ENCODE results near the gene SEMA5A. TPM values are rescaled to one million over a fixed set of nuclear protein-coding genes. Genes with fewer than 3 reads are reported as not detected.

Gene SEMA5A
- total RNA-seq, 1 donor: under 0.01 TPM

DNA sequence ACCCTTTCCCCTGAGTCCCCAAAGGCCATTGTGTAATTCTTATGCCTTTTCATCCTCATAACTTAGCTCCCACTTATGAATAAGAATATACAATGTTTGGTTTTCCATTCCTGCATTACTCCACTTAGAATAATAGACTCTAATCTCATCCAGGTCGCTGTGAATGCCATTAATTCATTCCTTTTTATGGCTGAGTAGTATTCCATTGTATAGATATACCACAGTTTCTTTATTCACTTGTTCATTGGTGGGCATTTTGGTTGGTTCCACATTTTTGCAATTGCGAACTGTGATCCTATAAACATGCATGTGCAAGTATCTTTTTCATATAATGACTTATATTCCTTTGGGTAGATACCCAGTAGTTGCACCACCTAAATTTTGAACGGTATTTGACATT is 101.5 kb downstream of the SEMA5A start:
- DNase-seq (ENCODE audit: low read depth in 2 of 3, low spot score in 2 of 3): no peak

DNA sequence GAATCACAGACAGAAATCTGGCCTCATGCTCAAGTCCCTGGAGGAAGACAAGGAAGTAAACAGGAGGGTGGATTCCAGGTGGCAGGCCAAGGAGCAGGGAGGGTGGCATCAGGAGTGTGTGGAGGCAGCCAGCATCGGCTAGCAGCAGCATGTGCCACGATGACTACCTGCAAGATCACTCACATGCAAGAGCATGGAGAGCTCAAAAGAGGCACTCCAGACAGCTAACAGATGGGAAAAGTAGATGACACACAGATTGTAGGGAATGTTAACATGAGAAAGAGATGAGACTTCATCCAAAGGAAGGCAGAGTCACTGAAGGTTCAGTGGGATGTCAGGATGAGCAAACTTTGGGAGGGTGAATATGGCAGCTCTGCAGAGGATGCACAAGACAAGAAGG is 104.3 kb downstream of the SEMA5A start:
- no peak for DNase-seq (ENCODE audit: low read depth in 2 of 3, low spot score in 2 of 3)

DNA sequence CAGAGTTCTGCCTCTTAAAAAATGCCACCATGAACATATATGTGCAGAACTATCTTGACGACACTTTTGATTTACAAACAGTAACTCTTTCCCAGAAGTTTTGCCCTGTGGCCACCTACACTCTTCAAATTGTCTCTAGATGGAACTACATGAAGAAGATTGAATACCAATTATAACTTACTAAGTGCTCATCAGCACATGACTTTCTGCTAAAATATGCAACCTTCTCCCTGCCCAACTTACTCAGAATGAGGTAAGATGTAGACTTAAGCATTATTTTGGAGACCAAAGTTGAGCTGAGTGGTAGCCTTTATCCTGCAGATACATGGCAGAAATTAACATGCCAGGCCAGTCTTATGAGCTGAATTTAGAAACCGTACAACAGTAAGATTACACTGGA is 105.4 kb downstream of the SEMA5A start:
- DNase-seq (ENCODE audit: low read depth in 2 of 3, low spot score in 2 of 3): no peak

DNA sequence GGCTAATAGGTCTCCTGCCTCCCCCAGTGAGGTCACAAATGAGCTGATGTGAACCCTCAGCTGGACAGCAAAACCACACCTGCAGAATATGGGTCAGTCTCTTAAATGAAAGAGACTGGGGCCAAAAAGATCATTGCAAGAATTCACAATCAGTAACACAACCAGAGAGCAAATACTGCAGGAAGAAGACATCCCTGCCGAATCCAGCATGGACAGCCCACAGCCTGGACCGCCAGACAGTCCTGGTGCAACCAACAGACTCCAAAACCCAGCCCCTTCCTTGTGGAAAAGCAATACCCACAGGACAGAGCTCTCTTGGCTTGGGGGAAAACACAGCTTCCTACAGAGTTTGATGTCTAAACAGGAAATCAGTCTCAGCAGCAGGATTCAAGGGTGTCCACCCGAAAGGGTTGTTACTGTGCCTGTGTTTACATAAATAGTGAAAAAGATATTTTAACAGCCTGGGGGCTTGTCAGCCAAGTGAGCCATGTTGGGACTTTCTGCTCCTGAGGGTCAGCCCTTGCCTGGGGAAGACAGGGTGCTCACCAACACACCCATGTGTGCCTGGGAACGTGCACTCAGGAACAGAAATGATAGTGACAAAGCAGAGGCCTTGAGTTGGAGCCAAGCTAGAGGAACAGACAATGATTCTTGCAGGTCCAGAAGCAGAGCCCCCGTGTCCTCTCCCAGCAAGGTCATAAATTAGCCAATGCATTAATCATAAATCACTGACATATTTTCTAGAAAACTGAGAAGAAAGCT is 106.2 kb downstream of the SEMA5A start:
- no peak for DNase-seq (ENCODE audit: low read depth in 2 of 3, low spot score in 2 of 3)

DNA sequence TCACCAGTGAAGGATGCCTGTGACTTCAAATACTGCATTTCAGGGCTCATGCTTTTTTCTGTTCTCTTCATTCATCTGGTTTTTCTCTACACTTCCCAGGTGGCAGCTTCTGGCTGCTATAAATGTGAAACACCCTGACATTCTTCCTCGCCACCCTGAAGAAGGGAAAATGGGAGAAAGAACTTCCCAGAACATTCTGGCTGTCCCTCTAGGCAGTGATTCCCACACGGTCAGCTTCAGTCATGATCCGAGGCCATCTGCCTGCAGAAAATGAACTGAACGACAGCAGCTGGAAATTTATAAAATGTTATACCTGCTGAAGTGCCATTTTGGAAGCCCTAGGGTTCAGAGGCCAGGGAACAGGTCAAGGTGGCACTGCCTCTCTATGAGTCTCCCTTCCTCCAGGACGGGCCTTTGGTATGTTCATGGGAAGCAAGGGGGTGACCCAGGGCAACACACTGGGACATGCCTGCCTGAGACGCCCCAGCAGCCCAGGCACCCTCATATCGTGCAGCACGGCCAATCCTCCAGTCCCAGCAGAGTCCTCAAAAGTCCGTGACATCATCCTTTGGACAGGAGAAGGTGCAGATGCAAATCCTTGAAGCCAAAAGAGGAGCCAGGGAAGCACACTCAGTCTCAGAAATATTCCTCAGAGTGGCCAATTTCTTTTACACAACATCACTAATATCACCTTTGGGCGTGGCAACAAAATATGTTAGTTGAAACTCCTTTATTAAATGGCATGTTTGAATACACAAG is 107.1 kb downstream of the SEMA5A start:
- DNase-seq (ENCODE audit: low read depth in 2 of 3, low spot score in 2 of 3): no peak

DNA sequence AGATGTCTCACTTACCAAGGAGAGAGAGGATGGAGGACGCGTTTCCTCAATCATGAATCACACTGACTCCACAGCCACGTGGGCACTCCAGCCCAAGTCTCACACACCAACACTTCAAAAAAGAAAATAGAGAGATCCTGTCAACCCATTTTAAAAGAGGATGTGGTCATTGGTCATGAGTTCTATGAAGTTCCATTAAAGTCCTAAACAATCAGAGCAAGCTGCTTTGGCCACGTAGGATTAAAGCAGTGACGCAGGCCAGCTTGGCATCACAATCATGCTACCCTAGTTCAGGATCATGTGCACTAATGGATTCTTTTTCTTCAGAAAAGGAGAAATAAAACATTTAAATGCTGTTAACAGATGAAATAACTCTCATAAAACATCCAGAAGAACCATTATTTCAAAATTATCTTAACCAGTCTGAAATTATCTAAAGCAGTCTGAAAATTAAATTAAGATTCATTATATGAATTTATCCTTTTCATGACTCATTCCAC is 108.1 kb downstream of the SEMA5A start:
- peak in 2 of 3 donors; percentile 66 to 87 for DNase-seq (ENCODE audit: low read depth in 2 of 3, low spot score in 2 of 3)

DNA sequence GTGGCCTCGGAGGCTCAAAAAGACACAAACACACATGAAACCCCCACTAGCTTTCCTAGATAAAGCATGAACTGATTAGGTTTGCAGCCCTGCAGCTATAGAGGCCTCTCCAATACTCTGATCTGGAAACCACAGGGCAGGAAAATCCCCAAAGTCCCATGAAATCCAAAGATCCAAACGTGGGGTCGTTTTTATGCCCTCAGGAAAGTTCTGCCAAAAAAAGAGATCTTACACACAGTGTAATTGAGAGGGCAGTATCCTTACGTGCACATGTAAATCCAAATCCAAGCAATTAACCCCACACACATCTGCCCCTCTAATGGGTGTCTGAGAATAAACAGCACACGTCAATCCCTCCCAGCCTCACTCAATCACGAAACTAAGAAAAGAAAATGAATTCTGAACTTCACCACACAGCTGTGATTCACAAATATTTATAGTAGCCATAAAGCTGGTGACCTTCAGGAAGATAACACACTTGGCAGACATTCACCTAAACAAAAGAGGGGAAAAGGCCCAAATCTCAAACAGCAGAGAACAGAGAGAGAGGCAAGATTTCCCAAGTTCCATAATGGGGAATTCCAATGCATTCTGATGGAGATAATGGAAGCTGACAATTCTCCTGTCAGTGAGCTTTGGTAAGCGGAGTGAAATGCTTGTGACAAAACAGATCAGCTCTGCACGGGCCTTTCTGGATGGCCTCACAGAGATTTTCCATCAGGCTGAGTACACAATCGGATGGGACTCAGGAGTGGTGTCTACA is 114.2 kb downstream of the SEMA5A start:
- no peak for DNase-seq (ENCODE audit: low read depth in 2 of 3, low spot score in 2 of 3)

DNA sequence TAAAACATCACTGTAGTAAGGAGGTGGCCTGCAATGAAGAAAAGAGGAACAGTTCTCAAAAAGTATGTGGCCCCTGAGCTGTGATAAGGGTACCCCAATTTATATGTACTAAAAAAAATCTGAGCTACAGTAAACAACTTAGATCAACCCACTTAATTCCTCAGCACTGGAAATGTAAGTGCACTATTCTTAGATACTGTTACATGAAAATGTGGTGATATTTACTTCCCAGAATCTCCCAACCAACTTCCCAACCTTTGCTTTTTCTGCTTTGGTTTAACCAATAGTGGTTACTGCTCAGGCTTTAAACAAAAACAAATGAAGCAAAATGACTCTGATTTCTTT is 114.8 kb downstream of the SEMA5A start:
- DNase-seq (ENCODE audit: low read depth in 2 of 3, low spot score in 2 of 3): no peak

DNA sequence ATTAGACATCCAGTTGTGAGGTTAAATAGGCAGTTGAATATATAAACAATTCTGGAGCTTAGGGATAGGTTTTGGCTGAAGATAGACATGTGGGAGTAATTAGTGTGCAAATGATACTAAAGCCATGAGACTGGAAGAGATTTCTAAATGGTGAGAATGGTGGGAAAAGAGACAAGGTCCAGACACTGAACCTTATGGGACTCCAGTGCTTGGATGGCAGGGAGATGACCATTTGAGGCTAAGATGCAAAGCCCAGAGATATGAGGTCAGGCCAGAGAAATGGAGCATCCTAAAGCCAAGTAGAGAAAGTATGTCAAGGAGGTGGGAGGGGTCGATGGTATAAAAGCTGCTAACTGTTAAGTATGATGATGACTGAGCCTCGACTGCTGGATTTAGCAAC is 115.6 kb downstream of the SEMA5A start:
- no peak for DNase-seq (ENCODE audit: low read depth in 2 of 3, low spot score in 2 of 3)

DNA sequence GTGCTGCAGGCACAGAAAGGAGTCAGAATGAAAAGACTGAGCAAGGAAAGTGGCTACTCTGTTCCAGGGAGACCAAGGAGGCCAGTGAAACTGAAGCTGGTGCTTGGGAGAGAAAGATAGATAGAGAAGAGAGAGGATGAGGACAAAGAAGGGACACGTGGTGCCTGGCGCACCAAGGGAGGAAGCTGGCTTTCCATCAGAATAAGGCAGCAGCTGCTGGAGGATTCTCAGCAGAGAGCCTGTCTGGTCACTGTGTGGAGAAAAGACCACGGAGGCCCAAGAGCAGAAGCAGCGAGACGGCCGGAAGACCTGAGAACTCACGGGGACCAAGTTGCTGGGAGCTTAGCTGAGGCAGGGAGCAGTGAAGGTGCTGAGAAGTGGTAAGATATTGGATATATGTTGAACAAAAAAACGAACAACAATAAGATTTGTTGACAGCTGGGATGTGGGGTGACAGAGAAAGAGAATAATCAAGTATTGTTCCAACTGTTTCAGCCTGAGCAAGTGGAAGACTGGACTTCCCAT is 116.1 kb downstream of the SEMA5A start:
- no peak for DNase-seq (ENCODE audit: low read depth in 2 of 3, low spot score in 2 of 3)

DNA sequence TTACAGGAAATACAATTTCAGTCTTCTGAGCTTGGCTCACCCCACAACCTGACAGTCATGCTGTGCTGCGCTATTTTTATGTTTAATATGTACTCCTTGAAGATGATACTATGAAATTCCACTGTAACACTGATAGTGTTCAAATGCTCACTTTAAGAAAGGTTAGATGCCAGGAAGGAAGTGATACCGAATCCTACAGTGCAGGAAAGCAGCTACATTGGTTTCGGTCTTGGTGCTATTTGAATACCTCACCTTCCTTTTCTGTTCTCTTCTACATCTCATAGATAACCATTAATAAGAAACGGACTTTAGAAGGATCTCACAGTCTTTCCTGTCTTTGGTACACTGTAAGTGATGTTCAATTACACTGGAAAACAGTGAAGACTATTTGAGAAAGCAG is 117.6 kb downstream of the SEMA5A start:
- DNase-seq (ENCODE audit: low read depth in 2 of 3, low spot score in 2 of 3): no peak

DNA sequence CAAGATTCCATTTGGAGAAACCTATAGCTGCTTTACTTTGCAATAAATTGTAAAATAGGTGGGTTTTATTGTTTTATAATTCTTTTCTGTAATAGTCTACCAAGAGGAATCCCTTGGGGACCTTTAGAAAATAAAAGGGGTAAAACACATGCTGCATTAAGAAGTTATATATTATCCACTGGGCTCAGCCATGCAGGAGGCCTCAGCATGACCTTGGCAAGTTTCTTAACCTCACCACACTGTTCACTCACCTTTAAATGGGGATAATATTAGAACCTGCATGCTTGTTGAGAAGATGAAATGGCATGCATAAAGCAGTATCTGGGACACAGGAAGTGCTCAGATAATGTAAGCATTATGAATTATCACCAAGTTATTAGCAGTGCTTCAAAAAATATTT is 120.2 kb downstream of the SEMA5A start:
- DNase-seq (ENCODE audit: low read depth in 2 of 3, low spot score in 2 of 3): no peak

DNA sequence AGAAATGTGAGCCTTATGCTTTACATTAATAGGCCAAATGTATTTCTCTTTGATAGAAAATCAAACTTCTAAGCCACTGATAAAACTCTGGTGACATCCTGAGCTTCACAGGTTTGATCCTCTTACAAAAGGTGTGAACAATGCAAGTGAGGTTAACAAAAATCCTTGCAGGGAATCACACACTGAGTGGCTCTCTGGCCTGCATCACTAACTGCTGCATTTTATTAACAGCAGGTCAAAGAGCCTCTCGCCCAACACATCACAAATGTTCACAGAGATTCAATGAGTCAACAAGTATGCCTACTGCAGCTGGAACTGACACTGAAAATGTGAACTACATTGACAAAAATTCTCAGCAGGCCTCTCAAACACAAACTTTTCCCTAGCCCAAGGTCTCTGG is 122.3 kb downstream of the SEMA5A start:
- no peak for DNase-seq (ENCODE audit: low read depth in 2 of 3, low spot score in 2 of 3)

DNA sequence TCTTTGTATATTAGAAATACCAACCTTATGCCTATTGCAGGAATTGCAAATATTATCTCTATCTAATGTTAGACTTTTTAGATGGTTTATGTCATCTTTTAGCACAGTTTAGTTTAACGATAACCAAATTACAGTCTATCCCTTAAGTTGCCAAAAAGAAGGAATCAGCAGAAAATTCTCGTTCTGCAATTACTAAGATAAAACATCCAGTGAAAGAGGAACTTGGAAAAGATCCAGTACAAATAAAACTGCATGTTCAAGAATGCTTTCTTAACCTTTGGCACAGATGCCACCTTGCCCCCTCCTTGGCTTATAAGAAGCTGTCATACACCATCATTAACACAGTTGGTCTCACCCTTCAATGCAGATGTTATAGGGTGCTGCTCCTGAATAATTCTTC is 124.0 kb downstream of the SEMA5A start:
- DNase-seq (ENCODE audit: low read depth in 2 of 3, low spot score in 2 of 3): peak in 1 of 3 donors; percentile 32

DNA sequence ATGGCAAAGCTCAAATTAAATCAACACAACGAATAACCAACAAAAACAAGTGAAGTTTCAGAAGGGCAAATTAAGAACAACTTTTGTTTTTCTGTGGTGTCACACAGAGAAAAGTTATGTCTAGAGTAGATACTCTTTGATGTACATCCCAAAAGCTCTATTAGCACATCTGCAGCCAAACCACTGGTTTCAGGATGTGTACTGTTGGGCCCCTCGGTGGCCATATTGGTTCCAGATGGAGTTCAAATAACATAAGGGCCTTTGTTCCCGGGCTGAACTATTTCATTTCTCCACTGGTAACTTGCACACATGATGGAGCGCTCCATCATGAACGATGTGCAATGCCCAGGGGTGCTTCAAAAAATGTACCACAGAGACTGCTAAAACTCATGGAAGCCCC is 126.1 kb downstream of the SEMA5A start:
- DNase-seq (ENCODE audit: low read depth in 2 of 3, low spot score in 2 of 3): no peak

DNA sequence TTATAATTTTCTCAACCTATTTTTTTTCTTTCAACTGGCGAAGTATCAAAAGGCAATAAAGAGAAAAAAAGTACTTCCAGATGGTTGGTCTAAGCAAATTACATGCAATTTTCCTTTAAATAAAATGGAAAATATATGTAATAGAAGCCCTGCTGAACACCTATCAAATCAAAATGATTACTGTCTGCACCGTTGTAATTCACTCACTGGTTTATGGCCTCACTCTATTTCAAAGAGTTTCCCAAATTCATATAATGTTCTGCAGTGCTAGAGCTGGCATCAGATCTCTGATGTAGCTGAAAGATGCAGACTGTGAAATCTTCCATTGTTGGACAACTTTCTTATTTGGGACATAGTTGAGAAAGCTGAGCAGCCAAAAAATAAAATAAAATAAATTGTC is 130.3 kb downstream of the SEMA5A start:
- no peak for DNase-seq (ENCODE audit: low read depth in 2 of 3, low spot score in 2 of 3)

DNA sequence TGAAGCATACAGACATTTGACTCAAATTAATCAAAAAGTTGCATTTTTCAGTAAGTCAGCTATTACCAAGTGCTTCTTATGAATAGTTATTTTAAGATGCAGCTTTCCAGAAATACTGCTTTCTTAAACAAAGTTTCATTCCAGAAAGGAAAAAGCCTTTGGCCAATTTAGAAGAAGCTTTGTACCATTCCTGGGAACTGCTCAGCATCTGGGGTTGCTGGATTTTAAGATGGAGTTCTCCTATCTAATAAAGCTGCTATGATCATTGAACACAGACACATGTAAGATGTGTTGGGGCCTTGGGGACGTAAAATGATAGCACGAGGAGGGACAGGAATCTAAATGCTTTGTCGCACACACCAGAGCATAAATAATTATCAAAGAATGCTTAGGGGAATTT is 130.8 kb downstream of the SEMA5A start:
- DNase-seq (ENCODE audit: low read depth in 2 of 3, low spot score in 2 of 3): no peak

DNA sequence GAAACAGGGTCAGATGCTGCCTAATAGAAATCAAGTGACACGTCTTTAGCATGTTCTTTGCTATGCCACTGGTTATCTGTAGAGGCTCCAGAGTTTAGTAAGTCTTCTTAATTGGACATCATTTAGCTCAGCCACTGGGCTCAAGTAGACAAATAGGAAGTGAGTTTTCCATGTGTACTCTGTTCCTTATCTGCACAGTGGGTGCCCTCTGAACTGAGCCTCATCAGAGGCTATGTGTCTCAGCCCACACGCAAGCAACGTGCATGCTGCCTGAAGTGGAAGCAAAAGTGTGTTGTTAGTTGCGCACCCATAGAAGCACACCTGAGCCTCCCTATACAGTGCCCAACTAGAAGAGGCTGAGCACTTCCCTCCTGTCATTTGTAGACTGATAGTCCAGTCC is 134.7 kb downstream of the SEMA5A start:
- DNase-seq (ENCODE audit: low read depth in 2 of 3, low spot score in 2 of 3): no peak

DNA sequence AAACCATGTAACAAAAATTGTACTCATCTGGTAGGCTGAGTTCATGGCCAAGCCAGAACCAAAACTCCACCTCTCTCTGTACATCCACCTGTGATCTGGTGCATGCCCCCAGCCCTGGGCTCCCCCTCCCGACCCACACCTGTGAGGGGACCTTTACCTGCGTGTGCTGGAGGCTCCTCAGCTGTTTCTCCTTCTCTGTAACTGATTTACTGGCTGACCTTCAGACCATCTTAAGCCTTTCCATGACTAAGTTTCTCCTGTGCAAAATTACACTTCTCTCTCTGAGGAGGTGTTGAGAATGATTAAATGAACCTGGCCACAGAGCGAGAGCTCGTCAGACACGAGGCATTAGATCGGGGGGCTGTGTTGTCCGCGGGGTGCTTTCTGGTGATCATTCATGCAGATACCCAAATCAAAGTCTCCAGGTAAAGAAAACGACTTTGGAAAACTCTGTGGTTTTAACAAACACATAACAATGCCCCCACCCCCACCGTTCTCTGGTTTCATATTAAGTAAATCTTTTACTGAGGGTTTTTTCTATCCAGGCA is 136.4 kb downstream of the SEMA5A start:
- no peak for DNase-seq (ENCODE audit: low read depth in 2 of 3, low spot score in 2 of 3)

DNA sequence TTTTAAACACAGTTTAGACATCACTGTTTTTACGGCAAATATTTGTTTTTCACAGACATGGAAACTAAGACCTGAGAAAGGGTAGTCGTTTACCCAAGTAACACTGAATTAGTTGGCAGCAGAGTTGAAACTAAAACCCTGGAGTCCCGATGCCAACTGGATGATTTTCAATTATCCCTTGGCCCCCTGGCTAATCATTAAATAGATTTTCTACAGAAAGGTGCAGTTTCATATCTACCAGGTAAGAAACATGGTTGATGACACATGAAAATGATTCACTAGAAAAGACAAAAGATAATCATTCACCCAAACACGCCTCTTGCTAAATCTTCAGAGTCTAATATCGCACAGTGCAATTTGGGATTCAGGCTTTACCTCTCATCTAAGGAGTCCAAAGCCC is 136.9 kb downstream of the SEMA5A start:
- no peak for DNase-seq (ENCODE audit: low read depth in 2 of 3, low spot score in 2 of 3)

DNA sequence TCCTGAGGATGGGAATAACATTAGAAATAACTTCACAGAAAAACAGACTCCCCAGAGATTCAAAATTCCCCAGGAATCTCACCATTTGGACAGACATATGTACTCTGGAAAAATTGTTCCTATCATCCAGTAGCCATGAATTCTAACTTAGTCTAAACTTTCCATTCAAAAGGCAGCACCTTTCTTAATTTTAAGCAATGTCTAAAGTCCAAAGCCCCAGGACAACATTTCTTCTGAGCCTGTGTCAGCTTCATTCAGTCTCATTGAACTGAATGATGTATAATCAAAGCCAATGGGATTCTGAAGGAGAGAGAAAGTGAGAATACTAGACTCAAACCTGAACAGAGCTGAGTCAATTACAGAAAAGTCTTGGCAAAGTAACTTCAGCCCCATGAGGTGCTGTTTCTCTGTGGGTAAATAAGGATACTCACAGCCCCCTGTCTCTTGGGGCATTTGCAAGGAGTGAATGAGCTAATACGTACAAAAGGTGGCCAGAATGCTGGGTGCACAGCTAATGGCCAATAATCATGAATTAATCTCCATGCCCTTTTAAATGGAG is 140.6 kb downstream of the SEMA5A start:
- no peak for DNase-seq (ENCODE audit: low read depth in 2 of 3, low spot score in 2 of 3)
